22Rv1 (cell line): ENCODE data around the gene PDGFA.

ENCODE experiments used
- H3K27ac ChIP-seq: fragments of 450-650 bp; 2 replicates; pipeline ENCODE4 v1.5.1; 2017
- ZFX ChIP-seq: fragments of 450-650 bp; IDR thresholded peaks from 2 replicates; pipeline ENCODE4 v1.6.1; 2017; ENCODE audit warnings: antibody characterized with exemption, borderline replicate concordance
- TF ChIP-seq, protein P1 (sequence below): fragments of 450-650 bp; IDR thresholded peaks from 2 replicates; pipeline ENCODE4 v1.5.1; 2017; ENCODE audit warnings: mild to moderate bottlenecking

Gene PDGFA

DNA sequence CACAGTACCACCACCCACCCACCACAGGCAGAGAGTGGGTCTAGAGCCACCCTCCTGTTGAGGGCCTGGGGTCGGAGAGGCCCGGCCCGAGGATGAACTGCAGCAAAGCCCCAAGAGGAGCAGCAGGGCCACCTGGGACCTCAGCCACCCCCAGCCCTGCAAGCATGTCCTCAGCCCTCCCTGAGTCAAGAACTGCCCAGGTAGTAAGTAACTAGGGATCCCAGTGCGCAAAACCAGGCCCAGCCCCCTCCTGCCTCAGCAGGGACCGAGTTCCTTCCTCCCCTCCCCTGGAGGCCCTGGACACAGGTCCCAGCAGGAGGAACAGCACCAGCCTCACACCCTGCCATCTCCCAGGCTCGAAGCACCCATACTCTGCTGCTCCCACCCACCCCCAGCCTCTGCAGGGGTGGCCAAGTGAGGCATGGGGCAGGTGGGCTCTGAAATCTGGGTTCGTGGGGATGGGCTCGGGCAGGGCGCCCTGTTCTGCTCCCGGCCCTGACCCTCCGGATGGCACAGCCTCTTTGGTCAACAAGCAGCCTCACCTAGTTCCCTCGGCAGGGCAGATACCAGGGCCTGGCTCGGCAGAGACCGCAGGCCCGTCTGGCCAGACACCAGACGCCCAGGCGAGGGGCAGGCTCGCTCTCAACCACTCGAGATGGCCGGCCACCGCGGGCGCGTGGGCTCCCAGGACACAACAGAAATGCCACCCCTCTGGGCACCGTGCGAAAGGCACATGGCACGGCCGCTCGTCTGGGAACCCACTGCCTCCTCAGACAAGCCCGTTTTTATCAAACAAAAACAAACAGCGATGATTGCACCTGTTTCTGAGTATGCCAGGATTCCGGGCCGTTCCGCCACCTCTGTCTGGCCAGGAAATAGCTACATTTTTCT, 15.2 kb downstream of the PDGFA start:
- no peak overlapping the region for H3K27ac ChIP-seq
- TF ChIP-seq ZFX = no peak
- TF ChIP-seq, protein P1, sequence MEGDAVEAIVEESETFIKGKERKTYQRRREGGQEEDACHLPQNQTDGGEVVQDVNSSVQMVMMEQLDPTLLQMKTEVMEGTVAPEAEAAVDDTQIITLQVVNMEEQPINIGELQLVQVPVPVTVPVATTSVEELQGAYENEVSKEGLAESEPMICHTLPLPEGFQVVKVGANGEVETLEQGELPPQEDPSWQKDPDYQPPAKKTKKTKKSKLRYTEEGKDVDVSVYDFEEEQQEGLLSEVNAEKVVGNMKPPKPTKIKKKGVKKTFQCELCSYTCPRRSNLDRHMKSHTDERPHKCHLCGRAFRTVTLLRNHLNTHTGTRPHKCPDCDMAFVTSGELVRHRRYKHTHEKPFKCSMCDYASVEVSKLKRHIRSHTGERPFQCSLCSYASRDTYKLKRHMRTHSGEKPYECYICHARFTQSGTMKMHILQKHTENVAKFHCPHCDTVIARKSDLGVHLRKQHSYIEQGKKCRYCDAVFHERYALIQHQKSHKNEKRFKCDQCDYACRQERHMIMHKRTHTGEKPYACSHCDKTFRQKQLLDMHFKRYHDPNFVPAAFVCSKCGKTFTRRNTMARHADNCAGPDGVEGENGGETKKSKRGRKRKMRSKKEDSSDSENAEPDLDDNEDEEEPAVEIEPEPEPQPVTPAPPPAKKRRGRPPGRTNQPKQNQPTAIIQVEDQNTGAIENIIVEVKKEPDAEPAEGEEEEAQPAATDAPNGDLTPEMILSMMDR = no peak

DNA sequence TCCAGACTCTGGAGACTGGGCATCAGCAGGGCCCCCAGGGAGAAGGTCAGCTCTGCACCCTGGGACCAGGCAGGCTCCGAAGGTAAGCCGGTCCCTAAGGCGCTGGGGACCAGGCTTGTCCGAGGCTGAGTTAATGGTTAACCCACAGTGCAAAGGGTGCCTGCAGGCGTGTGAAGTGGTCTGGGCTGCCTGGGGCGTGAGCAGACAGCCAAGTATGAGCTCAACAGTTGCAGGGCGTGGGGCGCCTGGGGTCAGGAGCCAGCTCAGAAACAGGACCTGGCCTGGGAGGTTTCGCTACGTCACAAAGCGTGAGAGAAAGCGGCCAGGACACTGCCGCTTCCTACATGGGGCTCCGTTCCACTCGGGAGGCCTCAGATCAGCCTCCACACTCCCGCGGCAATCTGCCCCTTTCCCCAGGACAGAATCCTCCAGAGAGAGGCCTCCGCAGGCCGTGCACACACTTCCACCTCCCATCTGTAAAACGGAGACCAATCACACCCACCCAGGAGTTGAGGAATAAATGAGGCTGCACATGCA, 16.0 kb downstream of the PDGFA start:
- TF ChIP-seq, protein P1 = no peak
- TF ChIP-seq ZFX = no peak
- H3K27ac ChIP-seq = no peak overlapping the region

DNA sequence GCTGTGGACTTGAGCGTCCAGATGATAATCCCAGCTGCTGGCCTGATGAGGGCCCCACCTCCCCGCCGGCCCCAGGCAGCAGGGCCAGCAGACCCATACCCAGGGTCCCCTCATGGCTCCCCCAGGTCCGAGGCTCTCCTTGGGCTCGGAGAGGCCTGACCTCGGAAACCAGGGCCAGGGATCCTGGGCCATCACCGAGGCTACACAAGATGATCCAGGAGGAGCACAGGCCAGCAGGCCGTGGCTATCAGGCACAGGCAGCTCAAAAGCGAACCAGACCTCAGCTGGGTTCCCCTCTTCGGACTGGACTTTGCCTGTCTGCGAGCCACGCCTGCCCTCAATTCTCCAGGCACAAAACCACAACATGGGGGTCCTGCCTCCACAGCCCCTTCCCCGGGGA, 17.4 kb downstream of the PDGFA start:
- H3K27ac ChIP-seq = no peak overlapping the region

DNA sequence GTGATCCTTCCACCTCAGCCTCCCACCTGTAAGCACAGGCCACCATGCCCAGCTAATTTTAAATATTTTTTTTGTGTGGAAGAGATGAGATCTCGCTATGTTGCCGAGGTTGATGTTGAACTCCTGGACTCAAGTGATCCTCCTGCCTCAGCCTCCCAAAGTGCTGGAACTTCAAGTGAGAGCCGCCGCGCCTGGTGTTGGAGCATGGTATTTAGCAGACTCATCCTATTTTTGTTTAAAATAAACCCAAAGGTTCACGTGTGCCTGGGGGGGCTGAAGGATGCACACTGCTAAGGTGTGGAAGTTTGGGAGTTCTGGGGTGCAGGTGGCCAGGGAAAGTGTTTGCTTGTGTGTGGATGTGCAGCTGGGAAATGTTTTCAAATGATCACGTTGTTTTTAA, 18.1 kb downstream of the PDGFA start:
- H3K27ac ChIP-seq = no peak overlapping the region
- no peak for TF ChIP-seq ZFX
- TF ChIP-seq, protein P1 = no peak

More for the DNA sequence above, 17.4 kb downstream of the PDGFA start:
- no peak for TF ChIP-seq ZFX
- TF ChIP-seq, protein P1 = no peak

DNA sequence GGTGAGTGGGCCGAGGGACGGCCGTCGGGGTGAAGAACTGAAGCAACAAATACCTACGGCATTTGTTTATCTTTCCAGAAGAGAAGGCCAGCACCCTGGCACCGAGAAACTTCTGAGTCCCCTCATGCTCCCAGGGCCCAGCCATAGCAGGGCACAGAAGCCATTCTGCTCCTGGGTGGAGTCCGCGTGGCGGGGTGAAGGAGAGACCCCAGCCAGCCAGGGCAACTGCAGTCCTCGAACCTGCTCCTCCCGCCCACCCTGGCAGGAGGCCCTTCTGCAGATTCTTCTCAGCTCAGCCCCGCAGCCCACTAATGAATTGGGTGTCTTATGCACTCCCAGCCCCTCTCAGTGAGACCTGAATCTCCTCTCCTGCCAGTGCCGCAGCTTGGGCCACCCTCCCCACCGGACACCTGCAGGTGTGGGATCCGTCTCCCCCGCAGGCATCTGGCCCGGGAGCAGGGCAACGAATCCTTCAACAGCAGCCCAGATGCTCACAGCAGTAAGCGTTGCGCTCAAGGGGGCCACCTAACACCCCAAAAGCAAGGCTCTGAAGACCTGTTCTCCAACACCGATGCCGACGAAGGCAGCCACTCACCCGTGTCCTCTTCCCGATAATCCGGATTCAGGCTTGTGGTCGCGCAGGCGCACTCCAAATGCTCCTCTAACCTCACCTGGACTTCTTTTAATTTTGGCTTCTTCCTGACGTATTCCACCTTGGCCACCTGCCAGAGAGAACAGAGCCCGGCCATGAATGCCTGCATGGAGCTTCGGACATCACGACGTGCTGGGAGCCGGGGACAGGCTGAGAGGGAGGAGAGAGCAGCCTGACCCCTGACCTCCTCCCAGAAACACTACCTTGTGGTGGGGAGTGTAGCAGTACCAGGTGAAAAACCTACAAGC, 18.9 kb downstream of the PDGFA start:
- no peak overlapping the region for H3K27ac ChIP-seq
- TF ChIP-seq, protein P1 = no peak
- TF ChIP-seq ZFX = no peak

DNA sequence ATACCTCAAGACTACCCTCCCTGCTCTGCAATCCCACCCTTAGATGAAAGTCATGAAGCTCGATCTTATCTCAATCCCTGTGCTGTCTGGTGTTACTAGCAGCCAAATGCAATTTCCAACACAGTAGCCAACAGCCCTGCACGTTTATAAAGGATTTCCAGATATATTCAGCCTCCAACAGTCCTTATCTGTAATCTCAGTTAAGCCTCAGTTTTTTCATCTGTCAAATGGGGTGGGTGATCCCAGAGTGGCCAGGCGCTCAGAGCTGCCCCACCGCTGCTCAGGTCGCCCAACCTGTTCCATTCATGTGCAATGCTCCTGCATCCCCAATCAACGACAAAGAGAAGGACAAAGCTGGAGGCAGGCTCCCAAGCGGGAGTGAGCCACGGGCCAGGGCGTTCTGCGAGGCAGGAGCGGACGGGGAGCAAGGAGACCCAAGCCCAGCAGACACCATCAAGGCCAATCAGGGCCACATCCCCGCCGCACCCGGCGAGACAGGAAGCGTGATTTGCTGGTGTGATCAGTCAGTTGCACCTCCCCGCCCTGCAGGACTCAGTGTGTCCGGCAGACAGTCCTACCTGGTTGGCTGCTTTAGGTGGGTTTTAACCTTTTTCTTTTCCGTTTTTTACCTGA, 19.7 kb downstream of the PDGFA start:
- no peak for TF ChIP-seq ZFX
- TF ChIP-seq, protein P1 = no peak
- H3K27ac ChIP-seq = no peak overlapping the region
